GM23338 (cell line): ENCODE measurements around the gene RNF4. TPM values are rescaled to one million over a fixed set of nuclear protein-coding genes. Genes with fewer than 3 reads are reported as not detected.
A peak's percentile ranks its signal among the peaks of the same experiment; 100 is the strongest.

ENCODE experiments used
- ATAC-seq: fragments of 200-7000 bp; cut with Tn5 transposase; 3 replicates; pipeline ENCODE4 v1.9.1; 2020
- DNase-seq: peaks from one replicate; pipeline ENCODE4 v3.0.0-alpha.2; 2015; ENCODE audit warnings: low spot score
- H2AFZ ChIP-seq: fragments of 200-600 bp; sonication (generic); 2 replicates; pipeline ENCODE4 v1.8.0; 2016; ENCODE audit warnings: antibody characterized with exemption, mild to moderate bottlenecking, moderate library complexity
- H3F3A ChIP-seq: fragments of 200-600 bp; sonication (generic); replicated peaks from 2 replicates; pipeline ENCODE4 v1.8.0; 2017; ENCODE audit warnings: antibody characterized with exemption, mixed run types, low read depth
- H3K27ac ChIP-seq: fragments of 200-600 bp; sonication (generic); 2 replicates; pipeline ENCODE4 v1.6.1; 2016; ENCODE audit warnings: low read depth
- H3K27me3 ChIP-seq: fragments of 200-600 bp; sonication (generic); 2 replicates; pipeline ENCODE4 v1.8.0; 2016; ENCODE audit warnings: mild to moderate bottlenecking, mixed run types, moderate library complexity; ENCODE audit not compliant: insufficient read depth
- H3K36me3 ChIP-seq: fragments of 200-600 bp; sonication (generic); 2 replicates; pipeline ENCODE4 v1.8.0; 2016; ENCODE audit warnings: mild to moderate bottlenecking; ENCODE audit not compliant: insufficient read depth
- H3K4me1 ChIP-seq: fragments of 200-600 bp; sonication (generic); 2 replicates; pipeline ENCODE4 v1.8.0; 2016; ENCODE audit warnings: mild to moderate bottlenecking, moderate library complexity; ENCODE audit not compliant: insufficient read depth
- H3K4me2 ChIP-seq: fragments of 200-600 bp; sonication (generic); 2 replicates; pipeline ENCODE4 v1.7.1; 2017; ENCODE audit warnings: mixed run types
- H3K4me3 ChIP-seq: fragments of 200-600 bp; sonication (generic); 2 replicates; pipeline ENCODE4 v1.6.1; 2016; ENCODE audit warnings: mixed run types
- H3K79me2 ChIP-seq: fragments of 200-600 bp; sonication (generic); replicated peaks from 2 replicates; pipeline ENCODE4 v1.8.0; 2017; ENCODE audit warnings: mild to moderate bottlenecking; ENCODE audit not compliant: insufficient read depth
- H3K9me2 ChIP-seq: fragments of 200-600 bp; sonication (generic); 2 replicates; pipeline ENCODE4 v1.8.0; 2017; ENCODE audit not compliant: insufficient read depth
- H4K20me1 ChIP-seq: fragments of 200-600 bp; sonication (generic); replicated peaks from 2 replicates; pipeline ENCODE4 v1.8.0; 2017; ENCODE audit warnings: mild to moderate bottlenecking; ENCODE audit not compliant: insufficient read depth
- H3K27ac Mint-ChIP-seq: 2 replicates; pipeline ENCODE4 v1.8.0; 2020; ENCODE audit warnings: inconsistent platforms, mild to moderate bottlenecking, moderate library complexity, mixed read lengths
- H3K27me3 Mint-ChIP-seq: 3 replicates; pipeline ENCODE4 v1.8.0; 2022; ENCODE audit warnings: low read depth, mild to moderate bottlenecking, moderate library complexity, mixed read lengths, inconsistent platforms; ENCODE audit not compliant: insufficient read depth, poor library complexity
- H3K36me3 Mint-ChIP-seq: 3 replicates; pipeline ENCODE4 v1.8.0; 2021; ENCODE audit warnings: low read depth, mild to moderate bottlenecking, inconsistent platforms, moderate library complexity, mixed read lengths
- H3K4me1 Mint-ChIP-seq: 3 replicates; pipeline ENCODE4 v1.8.0; 2020; ENCODE audit warnings: mild to moderate bottlenecking, inconsistent platforms, mixed read lengths
- H3K4me3 Mint-ChIP-seq: 3 replicates; pipeline ENCODE4 v1.8.0; 2021; ENCODE audit warnings: moderate library complexity, mild to moderate bottlenecking, inconsistent platforms, mixed read lengths
- H3K9me3 Mint-ChIP-seq: 3 replicates; pipeline ENCODE4 v1.8.0; 2020; ENCODE audit warnings: moderate library complexity, mild to moderate bottlenecking, inconsistent platforms, mixed read lengths
- CREB1 ChIP-seq: fragments of 250-450 bp; sonication (Bioruptor Pico); IDR thresholded peaks from 2 replicates; pipeline ENCODE4 v1.5.0; 2020; ENCODE audit warnings: low read depth, mild to moderate bottlenecking, moderate library complexity
- CTCF ChIP-seq, 2 experiments: fragments of 200-600 bp in 1 of 2; sonication (generic) in 1 of 2; conservative IDR thresholded peaks; 2 replicates each; pipeline versions ENCODE4 v1.5.1 to v1.6.1; 2016 to 2017; ENCODE audit warnings: antibody characterized with exemption in 2 of 2, low read depth in 2 of 2, mild to moderate bottlenecking in 2 of 2, moderate library complexity in 1 of 2
- ETS1 ChIP-seq: IDR thresholded peaks from 2 replicates; pipeline ENCODE4 v1.6.1; 2016; ENCODE audit warnings: antibody characterized with exemption
- EZH2 ChIP-seq: fragments of 200-600 bp; sonication (generic); IDR thresholded peaks from one replicate; pipeline ENCODE4 v1.8.0; 2017; ENCODE audit warnings: antibody characterized with exemption, mild to moderate bottlenecking, low read depth; ENCODE audit not compliant: unreplicated experiment
- EZH2phosphoT487 ChIP-seq: fragments of 200-600 bp; sonication (generic); IDR thresholded peaks from one replicate; pipeline ENCODE4 v1.8.1; 2018; ENCODE audit warnings: antibody characterized with exemption; ENCODE audit not compliant: unreplicated experiment
- JUNB ChIP-seq: IDR thresholded peaks from one replicate; pipeline ENCODE4 v1.6.1; 2016; ENCODE audit warnings: antibody characterized with exemption; ENCODE audit not compliant: unreplicated experiment
- NANOG ChIP-seq: IDR thresholded peaks from 2 replicates; pipeline ENCODE4 v1.6.1; 2016; ENCODE audit warnings: antibody characterized with exemption, borderline replicate concordance
- POLR2AphosphoS5 ChIP-seq: IDR thresholded peaks from 2 replicates; pipeline ENCODE4 v1.6.1; 2016; ENCODE audit warnings: antibody characterized with exemption, low read depth
- REST ChIP-seq: IDR thresholded peaks from one replicate; pipeline ENCODE4 v1.6.1; 2018; ENCODE audit warnings: antibody characterized with exemption; ENCODE audit not compliant: unreplicated experiment
- STAT1 ChIP-seq: IDR thresholded peaks from one replicate; pipeline ENCODE4 v1.6.1; 2016; ENCODE audit warnings: antibody characterized with exemption; ENCODE audit not compliant: unreplicated experiment
- ZNF114 ChIP-seq: fragments of 250-450 bp; sonication (Bioruptor Pico); IDR thresholded peaks from 2 replicates; pipeline ENCODE4 v1.5.0; 2020; ENCODE audit warnings: mild to moderate bottlenecking, moderate library complexity
- ZNF331 ChIP-seq: fragments of 250-450 bp; sonication (Bioruptor Pico); IDR thresholded peaks from 2 replicates; pipeline ENCODE4 v1.5.0; 2020; ENCODE audit warnings: low read depth, mild to moderate bottlenecking, moderate library complexity
- ZNF462 ChIP-seq: fragments of 250-450 bp; sonication (Bioruptor Pico); IDR thresholded peaks from 2 replicates; pipeline ENCODE4 v1.5.0; 2020; ENCODE audit warnings: mild to moderate bottlenecking, moderate library complexity
- polyA plus RNA-seq: library from polyadenylated mRNA; unstranded; fragments of >200 nt; fragmentation: Nextera tagmentation; extraction: Ambion mirVana; gene quantifications from 2 replicates; pipeline ENCODE4 v1.2.1, GENCODE V29; 2016
- total RNA-seq: library from RNA; depleted of rRNA; stranded (reverse); fragments of >200 nt; shearing (Covaris generic); gene quantifications from 2 replicates; pipeline ENCODE4 v1.2.3, GENCODE V29; 2014

Gene RNF4
- total and polyA plus RNA-seq, 2 experiments from 2014 or later, result 47.7 to 77.2 TPM

GRCh38 chr4:2442175-2442993, 26.5 kb upstream of the RNF4 start:
- Mint-ChIP-seq H3K36me3 (no peaks in the 10 kb centered on the region), H3K9me3 (no peaks in the 10 kb centered on the region), H3K4me1 (peaks cover 2% of the 10 kb centered on the region; the same call in 2 of the 3 replicates), H3K4me3 (no peak overlapping the region), H3K27me3 (peaks cover 11% of the 10 kb centered on the region), H3K27ac (no peak overlapping the region)
- TF ChIP-seq NANOG, result no peak
- TF ChIP-seq JUNB, result no peak
- no peak for TF ChIP-seq POLR2AphosphoS5
- TF ChIP-seq EZH2, result no peak
- no peak for TF ChIP-seq ZNF331
- TF ChIP-seq EZH2phosphoT487, result no peak
- no peak for TF ChIP-seq STAT1
- TF ChIP-seq ZNF462 (CRISPR knock-in tag), result no peak
- no peak for TF ChIP-seq CREB1 (CRISPR knock-in tag)
- TF ChIP-seq REST, result no peak
- no peak for TF ChIP-seq CTCF (conservative IDR thresholded peaks at IDR 0.05; ENCODE audit: low read depth in 2 of 2)
- TF ChIP-seq ETS1, result no peak
- TF ChIP-seq ZNF114 (CRISPR knock-in tag), result no peak
- DNase-seq (peak; percentile 70), ATAC-seq (peak; percentile 64)
- H3K27ac ChIP-seq, result no peak overlapping the region
- no peaks in the 10 kb centered on the region for H3K79me2 ChIP-seq
- H4K20me1 ChIP-seq, result no peaks in the 10 kb centered on the region
- peak overlapping the region; percentile 95 for H2AFZ ChIP-seq
- H3K36me3 ChIP-seq, result no peaks in the 10 kb centered on the region
- H3F3A ChIP-seq, result no peaks in the 10 kb centered on the region
- H3K4me3 ChIP-seq, result peak overlapping the region; percentile 37; the same call in 1 of the 2 replicates
- H3K9me2 ChIP-seq, result peaks cover 9% of the 10 kb centered on the region; the same call in 1 of the 2 replicates
- H3K4me2 ChIP-seq, result peak overlapping the region; percentile 57; the same call in 1 of the 2 replicates
- H3K27me3 ChIP-seq, result no peaks in the 10 kb centered on the region
- no peaks in the 10 kb centered on the region for H3K4me1 ChIP-seq
